ENCODE results near the gene PLCD3.

- TF ChIP-seq CTCF (IDR thresholded peaks at IDR 0.05) (no peak), ZNF232 (CRISPR knock-in tag; IDR thresholded peaks at IDR 0.05) (no peak), ERG (CRISPR knock-in tag; IDR thresholded peaks at IDR 0.05) (no peak), KAT7 (CRISPR knock-in tag; IDR thresholded peaks at IDR 0.05; ENCODE audit: borderline replicate concordance) (no peak), SMAD4 (CRISPR knock-in tag; IDR thresholded peaks at IDR 0.05) (no peak), CREM (CRISPR knock-in tag; IDR thresholded peaks at IDR 0.05) (no peak), USF2 (CRISPR knock-in tag; IDR thresholded peaks at IDR 0.05) (no peak), ATF3 (CRISPR knock-in tag; conservative IDR thresholded peaks at IDR 0.05) (no peak), ZNF671 (CRISPR knock-in tag; IDR thresholded peaks at IDR 0.05) (no peak), PRDM15 (CRISPR knock-in tag; IDR thresholded peaks at IDR 0.05) (no peak), FOXP4 (CRISPR knock-in tag; IDR thresholded peaks at IDR 0.05) (no peak)
These were observed 23.2 kb upstream of the PLCD3 start for GRCh38 chr17:45155483-45155882.

All from WTC11 (cell line).